Vein endothelial cell (primary cell): ENCODE measurements around the gene FKBP1A. TPM values are rescaled to one million over a fixed set of nuclear protein-coding genes. Genes with fewer than 3 reads are reported as not detected.

Source experiments
- total RNA-seq: library from RNA; depleted of rRNA; stranded (reverse); fragments of >200 nt; gene quantifications from 2 replicates; pipeline ENCODE4 v1.2.3, GENCODE V29; 2012

FKBP1A gene
- 411 and 427 TPM in 2 replicates for total RNA-seq

DNA sequence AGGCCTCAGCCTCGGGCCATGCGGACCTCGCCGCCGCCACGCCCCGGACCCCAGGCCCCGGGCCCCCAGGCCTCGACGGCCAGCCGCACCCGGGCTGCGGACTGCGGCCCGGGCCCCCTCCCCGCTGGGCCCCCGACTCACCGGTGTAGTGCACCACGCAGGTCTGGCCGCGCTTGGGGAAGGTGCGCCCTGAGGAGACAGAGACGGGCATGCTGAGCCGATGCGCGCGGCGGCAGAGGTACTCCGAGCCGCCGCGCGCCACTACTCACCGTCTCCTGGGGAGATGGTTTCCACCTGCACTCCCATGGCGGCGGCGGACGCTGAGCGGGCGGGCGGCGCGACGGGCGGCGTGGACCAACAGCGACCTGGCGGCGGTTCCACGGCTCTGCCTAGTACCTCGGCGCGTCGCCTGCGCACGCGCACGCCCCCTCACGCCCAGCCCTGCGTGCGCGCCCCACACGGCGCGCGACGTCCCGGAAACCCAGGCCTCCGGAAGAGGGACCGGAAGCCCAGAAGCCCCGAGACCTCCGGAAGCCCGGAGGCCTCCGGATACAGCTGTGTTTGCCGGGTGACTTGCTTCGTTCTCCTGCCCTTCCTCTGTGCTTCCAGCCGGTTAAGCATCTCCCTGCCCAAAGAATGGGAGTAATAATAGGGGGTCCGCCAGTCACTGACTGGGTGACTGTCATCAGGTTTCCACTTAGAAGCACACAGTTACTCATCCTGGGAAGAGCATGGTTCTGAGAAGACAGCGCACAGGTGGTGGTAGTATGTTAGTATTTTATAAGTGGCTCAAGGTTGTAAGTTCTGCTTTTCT, at the start of gene FKBP1A:
Gene FKBP1A, minus strand, starts transcription at position 362 of the 814 bp plus-strand sequence. Its CDS starts 56 bp downstream, at position 306.

DNA sequence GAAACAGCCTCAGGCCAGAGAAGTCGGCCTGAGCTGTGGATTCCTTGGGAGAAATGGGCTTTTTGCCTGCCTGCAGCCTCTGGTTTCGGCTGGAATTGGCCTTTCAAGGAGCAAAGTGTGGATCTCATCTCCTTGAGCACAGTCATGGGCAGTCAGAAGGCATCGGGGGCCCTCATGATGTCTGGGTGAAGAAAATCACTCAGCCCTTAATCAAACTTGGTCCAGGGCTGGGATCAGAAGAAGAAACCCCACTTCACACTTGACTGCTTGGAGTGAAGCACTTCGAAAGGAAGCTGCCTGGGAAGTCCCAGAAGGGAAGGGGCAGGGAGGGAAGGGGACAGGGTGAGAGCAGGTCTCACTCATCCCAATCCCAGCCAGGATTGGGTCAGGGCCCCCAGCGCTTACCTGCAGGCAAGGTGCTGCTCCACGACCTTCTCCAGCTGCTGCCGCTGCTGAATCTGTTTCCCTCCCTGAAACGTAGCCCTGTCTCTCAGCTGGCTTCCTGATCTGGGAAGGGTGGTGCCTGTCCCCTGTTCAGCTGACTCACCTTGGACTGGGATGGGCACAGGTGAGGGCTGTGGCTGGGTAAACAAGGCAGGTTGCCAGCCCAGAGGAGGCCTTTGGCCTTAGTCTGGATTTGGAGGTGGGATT, 64.0 kb downstream of the FKBP1A start, which contains the start of gene SDCBP2:
Gene SDCBP2, minus strand, starts transcription at position 460 of the 651 bp plus-strand sequence. CDS start 8,723 bp downstream, outside the sequence.

Other genes with a start within 250 kb of the FKBP1A start
- gene TMEM74B, start 208.1 kb downstream of the FKBP1A start, total RNA-seq, result 1.1 and 3.3 TPM in 2 replicates
- gene C20orf202, start 189.6 kb downstream of the FKBP1A start, total RNA-seq, result 0.33 TPM in 1 of 2 replicates, not detected in the other
- gene RAD21L1, start 167.0 kb downstream of the FKBP1A start, total RNA-seq, result not detected in 2 replicates
- gene SNPH, start 126.8 kb downstream of the FKBP1A start, total RNA-seq, result 5.3 and 6.2 TPM in 2 replicates
- 4.9 and 6.2 TPM in 2 replicates for gene SDCBP2, start 63.9 kb downstream of the FKBP1A start, total RNA-seq
- gene NSFL1C, start 73.8 kb upstream of the FKBP1A start, total RNA-seq, result 38.5 and 38.6 TPM in 2 replicates
- 4.2 and 4.6 TPM in 2 replicates for gene SIRPB2, start 98.4 kb upstream of the FKBP1A start, total RNA-seq
- not detected in 2 replicates for gene SIRPD, start 164.7 kb upstream of the FKBP1A start, total RNA-seq
- 0.10 and 1.6 TPM in 2 replicates for gene SIRPB1, start 227.0 kb upstream of the FKBP1A start, total RNA-seq